RWPE2 (cell line): ENCODE measurements around the gene PPM1H.
A peak's percentile ranks its signal among the peaks of the same experiment; 100 is the strongest.

Experiments
- ATAC-seq: fragments of 200-7000 bp; cut with Tn5 transposase; 3 replicates; pipeline ENCODE4 v1.9.1; 2021; ENCODE audit warnings: low read depth
- DNase-seq: peaks from one replicate; pipeline ENCODE4 v3.0.0-alpha.2; 2020; ENCODE audit warnings: low spot score
- H3K27ac ChIP-seq: fragments of 450-650 bp; 2 replicates; pipeline ENCODE4 v1.5.1; 2017; ENCODE audit warnings: mild to moderate bottlenecking; ENCODE audit not compliant: poor library complexity, severe bottlenecking
- H3K27me3 ChIP-seq: fragments of 250-450 bp; sonication (Bioruptor Pico); 2 replicates; pipeline ENCODE4 v1.5.1; 2021; ENCODE audit warnings: mild to moderate bottlenecking, moderate library complexity; ENCODE audit not compliant: insufficient read depth, poor library complexity, severe bottlenecking
- H3K36me3 ChIP-seq: fragments of 250-450 bp; sonication (Bioruptor Pico); 2 replicates; pipeline ENCODE4 v1.5.1; 2020; ENCODE audit warnings: low read depth, mild to moderate bottlenecking, moderate library complexity
- H3K4me1 ChIP-seq: fragments of 250-450 bp; sonication (Bioruptor Pico); 2 replicates; pipeline ENCODE4 v1.5.1; 2021; ENCODE audit warnings: mild to moderate bottlenecking, moderate library complexity; ENCODE audit not compliant: insufficient read depth, poor library complexity, severe bottlenecking
- H3K4me3 ChIP-seq: fragments of 250-450 bp; sonication (Bioruptor Pico); 2 replicates; pipeline ENCODE4 v1.5.1; 2021; ENCODE audit warnings: mild to moderate bottlenecking, moderate library complexity; ENCODE audit not compliant: severe bottlenecking
- H3K9me3 ChIP-seq: fragments of 250-450 bp; sonication (Bioruptor Pico); 2 replicates; pipeline ENCODE4 v1.5.1; 2021; ENCODE audit warnings: mild to moderate bottlenecking, moderate library complexity; ENCODE audit not compliant: severe bottlenecking
- TF ChIP-seq, protein P1 (sequence below): fragments of 450-650 bp; IDR thresholded peaks from one replicate; pipeline ENCODE4 v1.5.1; 2017; ENCODE audit warnings: mild to moderate bottlenecking, moderate library complexity; ENCODE audit not compliant: poor library complexity, severe bottlenecking

PPM1H gene

DNA sequence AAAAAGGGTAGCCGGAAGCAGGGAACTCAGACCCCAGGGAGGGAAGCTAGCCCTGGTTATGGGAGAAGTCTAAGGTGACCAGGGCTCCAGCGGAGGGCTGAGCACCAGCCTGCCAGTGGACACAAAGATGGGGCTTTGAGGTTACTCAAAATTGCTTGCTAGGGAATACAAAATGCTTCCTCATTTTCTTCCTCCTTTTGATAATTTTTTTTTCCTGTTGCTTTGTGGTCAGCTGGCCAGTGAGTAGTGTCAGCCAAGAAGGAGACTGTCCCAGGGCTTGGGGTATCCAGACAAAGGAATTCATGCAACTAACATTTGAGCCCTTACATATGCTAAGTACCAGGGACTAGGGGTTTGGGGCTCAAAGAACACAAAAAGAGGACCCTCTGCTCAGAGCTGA, 206.2 kb downstream of the PPM1H start:
- H3K4me1 ChIP-seq = peaks cover 54% of the 10 kb centered on the region
- DNase-seq (no peak), ATAC-seq (no peak)
- H3K27me3 ChIP-seq = no peaks in the 10 kb centered on the region
- H3K27ac ChIP-seq = no peak overlapping the region
- H3K36me3 ChIP-seq = no peaks in the 10 kb centered on the region
- TF ChIP-seq, protein P1, sequence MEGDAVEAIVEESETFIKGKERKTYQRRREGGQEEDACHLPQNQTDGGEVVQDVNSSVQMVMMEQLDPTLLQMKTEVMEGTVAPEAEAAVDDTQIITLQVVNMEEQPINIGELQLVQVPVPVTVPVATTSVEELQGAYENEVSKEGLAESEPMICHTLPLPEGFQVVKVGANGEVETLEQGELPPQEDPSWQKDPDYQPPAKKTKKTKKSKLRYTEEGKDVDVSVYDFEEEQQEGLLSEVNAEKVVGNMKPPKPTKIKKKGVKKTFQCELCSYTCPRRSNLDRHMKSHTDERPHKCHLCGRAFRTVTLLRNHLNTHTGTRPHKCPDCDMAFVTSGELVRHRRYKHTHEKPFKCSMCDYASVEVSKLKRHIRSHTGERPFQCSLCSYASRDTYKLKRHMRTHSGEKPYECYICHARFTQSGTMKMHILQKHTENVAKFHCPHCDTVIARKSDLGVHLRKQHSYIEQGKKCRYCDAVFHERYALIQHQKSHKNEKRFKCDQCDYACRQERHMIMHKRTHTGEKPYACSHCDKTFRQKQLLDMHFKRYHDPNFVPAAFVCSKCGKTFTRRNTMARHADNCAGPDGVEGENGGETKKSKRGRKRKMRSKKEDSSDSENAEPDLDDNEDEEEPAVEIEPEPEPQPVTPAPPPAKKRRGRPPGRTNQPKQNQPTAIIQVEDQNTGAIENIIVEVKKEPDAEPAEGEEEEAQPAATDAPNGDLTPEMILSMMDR = no peak
- no peak overlapping the region for H3K4me3 ChIP-seq
- no peaks in the 10 kb centered on the region for H3K9me3 ChIP-seq

DNA sequence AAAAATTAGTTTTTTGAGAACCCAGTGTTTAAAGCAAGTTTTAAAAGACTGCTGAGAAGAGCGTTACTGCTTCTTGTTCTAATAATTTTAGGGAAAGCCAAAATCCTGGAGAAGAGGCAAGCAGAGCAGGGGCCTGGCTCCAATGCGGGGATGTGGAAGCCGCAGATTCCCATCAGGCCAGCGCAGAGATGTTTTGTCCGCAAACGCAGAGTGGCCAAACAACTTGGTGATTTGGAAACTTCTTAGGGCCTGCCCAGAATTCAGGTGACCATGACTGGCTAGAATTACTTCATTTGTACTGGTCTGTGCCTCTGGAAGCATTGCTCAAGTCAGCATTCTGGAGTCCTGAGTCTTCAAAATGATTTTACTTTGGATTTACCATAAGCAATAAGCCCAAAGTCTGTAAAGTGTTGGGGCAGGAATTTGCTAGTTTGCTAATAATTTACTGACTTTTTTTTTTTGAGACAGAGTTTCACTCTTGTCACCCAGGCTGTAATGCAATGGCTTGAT, 208.4 kb downstream of the PPM1H start:
- no peak overlapping the region for H3K4me3 ChIP-seq
- DNase-seq (no peak), ATAC-seq (no peak)
- peaks cover 34% of the 10 kb centered on the region for H3K4me1 ChIP-seq
- H3K27me3 ChIP-seq = no peaks in the 10 kb centered on the region
- TF ChIP-seq, protein P1 = no peak
- peak overlapping the region; percentile 90 for H3K27ac ChIP-seq
- no peaks in the 10 kb centered on the region for H3K9me3 ChIP-seq
- H3K36me3 ChIP-seq = no peaks in the 10 kb centered on the region

DNA sequence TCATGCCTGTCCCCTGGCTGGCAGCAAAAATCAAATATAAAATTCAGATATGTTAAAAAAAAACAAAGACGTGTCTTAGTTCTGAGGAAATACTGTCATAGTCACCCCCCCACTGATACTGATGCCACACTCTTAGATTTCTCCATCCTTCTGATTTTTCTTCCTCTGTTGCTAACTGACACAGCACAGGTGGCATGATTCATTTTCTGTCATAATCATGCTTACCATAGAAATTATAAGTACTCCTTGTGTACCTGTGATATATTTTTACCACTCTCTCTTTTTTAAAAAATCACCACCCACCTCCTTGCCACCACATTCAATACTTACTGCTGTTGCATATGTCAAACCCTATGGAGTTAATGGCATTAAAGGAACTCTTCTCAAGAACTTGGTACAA, 209.2 kb downstream of the PPM1H start:
- Histone ChIP-seq H3K9me3 (no peaks in the 10 kb centered on the region), H3K36me3 (no peaks in the 10 kb centered on the region), H3K27ac (peak overlapping the region; percentile 90), H3K4me3 (no peak overlapping the region), H3K27me3 (no peaks in the 10 kb centered on the region), H3K4me1 (peaks cover 26% of the 10 kb centered on the region)
- DNase-seq (no peak), ATAC-seq (no peak; the same call in 2 of the 3 replicates)
- TF ChIP-seq, protein P1 = no peak

DNA sequence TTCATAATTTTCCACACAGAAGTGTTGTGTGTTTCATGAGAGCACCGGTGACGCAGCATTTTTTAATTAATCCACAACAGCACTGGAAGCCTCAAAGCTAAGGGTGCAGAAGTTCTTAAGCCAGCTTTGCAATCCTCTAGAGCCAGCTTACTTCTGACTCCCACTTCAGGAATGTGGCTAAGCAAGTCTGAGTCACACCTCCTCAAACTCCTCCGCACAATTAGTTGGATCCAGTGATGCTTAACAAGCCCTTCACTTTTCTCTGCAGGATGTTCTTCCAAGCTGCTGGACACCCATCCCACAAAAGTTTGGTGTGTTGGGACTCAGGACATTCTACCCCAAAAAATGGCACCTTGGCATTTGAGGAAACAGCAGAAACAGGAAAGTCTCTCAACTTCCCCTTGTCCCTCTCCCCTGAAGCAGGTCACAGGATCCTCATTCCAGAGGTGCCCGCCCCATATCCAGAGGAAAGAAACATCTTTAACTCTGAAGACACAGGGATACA, 210.0 kb downstream of the PPM1H start:
- H3K27ac ChIP-seq = peak overlapping the region; percentile 90
- DNase-seq (peak; percentile 82), ATAC-seq (peak; percentile 98)

DNA sequence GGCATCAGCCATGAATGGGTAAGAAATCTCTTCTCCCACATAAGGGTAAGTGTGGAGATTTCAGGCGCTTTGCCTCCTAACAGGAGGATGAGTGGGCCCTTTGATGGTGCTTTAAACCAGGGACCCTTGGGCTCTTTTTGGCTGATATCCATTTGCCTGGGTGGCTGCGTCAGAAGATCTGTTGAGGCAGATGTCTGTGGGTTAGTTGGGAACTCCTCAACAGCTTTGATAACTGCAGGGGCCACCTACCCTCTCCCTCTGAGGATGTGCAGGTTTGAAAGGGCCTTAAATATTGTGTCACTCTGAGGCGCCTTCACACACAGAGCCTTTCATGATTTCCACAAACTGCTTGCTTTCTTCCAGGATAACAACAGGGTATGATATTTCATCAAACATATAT, 210.7 kb downstream of the PPM1H start:
- TF ChIP-seq, protein P1 = no peak
- H3K9me3 ChIP-seq = no peaks in the 10 kb centered on the region
- no peak overlapping the region for H3K4me3 ChIP-seq
- DNase-seq (no peak), ATAC-seq (no peak)
- peaks cover 24% of the 10 kb centered on the region for H3K4me1 ChIP-seq
- H3K27ac ChIP-seq = peak overlapping the region; percentile 90
- no peaks in the 10 kb centered on the region for H3K27me3 ChIP-seq
- no peaks in the 10 kb centered on the region for H3K36me3 ChIP-seq

More for the DNA sequence above, 210.0 kb downstream of the PPM1H start:
- peaks cover 24% of the 10 kb centered on the region for H3K4me1 ChIP-seq
- no peaks in the 10 kb centered on the region for H3K36me3 ChIP-seq
- H3K27me3 ChIP-seq = no peaks in the 10 kb centered on the region
- TF ChIP-seq, protein P1 = no peak
- H3K9me3 ChIP-seq = no peaks in the 10 kb centered on the region
- no peak overlapping the region for H3K4me3 ChIP-seq
